ENCODE results near the gene CLPSL2. TPM values are rescaled to one million over a fixed set of nuclear protein-coding genes. Genes with fewer than 3 reads are reported as not detected.
A peak's percentile ranks its signal among the peaks of the same experiment; 100 is the strongest.

Gene CLPSL2
- total RNA-seq, 2 donors from 2014 or later = 1.1 to 2.1 TPM

- DNase-seq = no peak
- Mint-ChIP-seq H3K9me3 (no peaks in the 10 kb centered on the region), H3K36me3 (ENCODE audit: low read depth) (no peaks in the 10 kb centered on the region), H3K4me3 (peak overlapping the region; percentile 63), H3K27me3 (ENCODE audit: insufficient read depth) (peaks cover 63% of the 10 kb centered on the region), H3K27ac (no peak overlapping the region), H3K4me1 (peaks cover 45% of the 10 kb centered on the region)
- H3K4me1 ChIP-seq (ENCODE audit: control insufficient read depth, insufficient read depth, low read length) = peaks cover 16% of the 10 kb centered on the region
- H3K9ac ChIP-seq (ENCODE audit: extremely low read depth, low read length, poor library complexity, severe bottlenecking) = no peak overlapping the region
- peaks cover 24% of the 10 kb centered on the region for H3K27me3 ChIP-seq (ENCODE audit: control insufficient read depth, insufficient read depth, low read length, poor library complexity, severe bottlenecking)
- 73 to 77% methylated on average over 3 to 11 of the region's 12 CpGs for WGBS, 2 experiments (ENCODE audit: insufficient coverage in 1 of 2, insufficient read length in 1 of 2)
- no peak overlapping the region for H3K4me3 ChIP-seq (ENCODE audit: low read length)
- H3K36me3 ChIP-seq (ENCODE audit: control insufficient read depth, insufficient read depth, low read length) = no peaks in the 10 kb centered on the region
- TF ChIP-seq, protein P1, sequence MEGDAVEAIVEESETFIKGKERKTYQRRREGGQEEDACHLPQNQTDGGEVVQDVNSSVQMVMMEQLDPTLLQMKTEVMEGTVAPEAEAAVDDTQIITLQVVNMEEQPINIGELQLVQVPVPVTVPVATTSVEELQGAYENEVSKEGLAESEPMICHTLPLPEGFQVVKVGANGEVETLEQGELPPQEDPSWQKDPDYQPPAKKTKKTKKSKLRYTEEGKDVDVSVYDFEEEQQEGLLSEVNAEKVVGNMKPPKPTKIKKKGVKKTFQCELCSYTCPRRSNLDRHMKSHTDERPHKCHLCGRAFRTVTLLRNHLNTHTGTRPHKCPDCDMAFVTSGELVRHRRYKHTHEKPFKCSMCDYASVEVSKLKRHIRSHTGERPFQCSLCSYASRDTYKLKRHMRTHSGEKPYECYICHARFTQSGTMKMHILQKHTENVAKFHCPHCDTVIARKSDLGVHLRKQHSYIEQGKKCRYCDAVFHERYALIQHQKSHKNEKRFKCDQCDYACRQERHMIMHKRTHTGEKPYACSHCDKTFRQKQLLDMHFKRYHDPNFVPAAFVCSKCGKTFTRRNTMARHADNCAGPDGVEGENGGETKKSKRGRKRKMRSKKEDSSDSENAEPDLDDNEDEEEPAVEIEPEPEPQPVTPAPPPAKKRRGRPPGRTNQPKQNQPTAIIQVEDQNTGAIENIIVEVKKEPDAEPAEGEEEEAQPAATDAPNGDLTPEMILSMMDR (conservative IDR thresholded peaks at IDR 0.05) = peak; percentile 29
- no peaks in the 10 kb centered on the region for H3K9me3 ChIP-seq (ENCODE audit: control insufficient read depth, low read length)
- no peak overlapping the region for H3K27ac ChIP-seq (ENCODE audit: low read depth, low read length)
Observed at GRCh38 chr6:35728683-35729678, 47.4 kb upstream of the CLPSL2 start.

- H3K27ac Mint-ChIP-seq = no peak overlapping the region
Observed at GRCh38 chr6:35729722-35730121, 46.7 kb upstream of the CLPSL2 start.

GRCh38 chr6:35730745-35731413, 45.5 kb upstream of the CLPSL2 start:
- Histone ChIP-seq H3K27ac (ENCODE audit: low read depth, low read length) (peak overlapping the region; percentile 70), H3K4me3 (ENCODE audit: low read length) (peak overlapping the region; percentile 77), H3K4me1 (ENCODE audit: control insufficient read depth, insufficient read depth, low read length) (peaks cover 6% of the 10 kb centered on the region), H3K27me3 (ENCODE audit: control insufficient read depth, insufficient read depth, low read length, poor library complexity, severe bottlenecking) (peaks cover 22% of the 10 kb centered on the region), H3K9ac (ENCODE audit: extremely low read depth, low read length, poor library complexity, severe bottlenecking) (no peak overlapping the region), H3K9me3 (ENCODE audit: control insufficient read depth, low read length) (no peaks in the 10 kb centered on the region), H3K36me3 (ENCODE audit: control insufficient read depth, insufficient read depth, low read length) (no peaks in the 10 kb centered on the region)
- 7 to 10% methylated on average over 8 to 14 of the region's 15 CpGs for WGBS, 2 experiments (ENCODE audit: insufficient coverage in 1 of 2, insufficient read length in 1 of 2)
- Mint-ChIP-seq H3K36me3 (ENCODE audit: low read depth) (no peaks in the 10 kb centered on the region), H3K4me3 (peak overlapping the region; percentile 73), H3K9me3 (no peaks in the 10 kb centered on the region), H3K27ac (no peak overlapping the region), H3K27me3 (ENCODE audit: insufficient read depth) (peaks cover 52% of the 10 kb centered on the region), H3K4me1 (peaks cover 30% of the 10 kb centered on the region)
- TF ChIP-seq, protein P1 (conservative IDR thresholded peaks at IDR 0.05) = no peak
- DNase-seq = no peak

More at GRCh38 chr6:35729722-35730121, 46.7 kb upstream of the CLPSL2 start:
- peaks cover 16% of the 10 kb centered on the region for H3K4me1 ChIP-seq (ENCODE audit: control insufficient read depth, insufficient read depth, low read length)
- no peak overlapping the region for H3K9ac ChIP-seq (ENCODE audit: extremely low read depth, low read length, poor library complexity, severe bottlenecking)
- H3K27me3 ChIP-seq (ENCODE audit: control insufficient read depth, insufficient read depth, low read length, poor library complexity, severe bottlenecking) = peaks cover 24% of the 10 kb centered on the region
- H3K9me3 Mint-ChIP-seq = no peaks in the 10 kb centered on the region
- TF ChIP-seq, protein P1 (conservative IDR thresholded peaks at IDR 0.05) = no peak
- H3K4me3 Mint-ChIP-seq = no peak overlapping the region
- H3K36me3 Mint-ChIP-seq (ENCODE audit: low read depth) = no peaks in the 10 kb centered on the region
- H3K27ac ChIP-seq (ENCODE audit: low read depth, low read length) = no peak overlapping the region
- H3K36me3 ChIP-seq (ENCODE audit: control insufficient read depth, insufficient read depth, low read length) = no peaks in the 10 kb centered on the region
- H3K4me3 ChIP-seq (ENCODE audit: low read length) = no peak overlapping the region
- H3K9me3 ChIP-seq (ENCODE audit: control insufficient read depth, low read length) = no peaks in the 10 kb centered on the region
- WGBS, 2 experiments (ENCODE audit: insufficient coverage in 1 of 2, insufficient read length in 1 of 2) = 42 to 50% methylated on average over 2 of the region's 2 CpGs
- peaks cover 61% of the 10 kb centered on the region for H3K27me3 Mint-ChIP-seq (ENCODE audit: insufficient read depth)
- H3K4me1 Mint-ChIP-seq = peaks cover 40% of the 10 kb centered on the region
- DNase-seq = no peak

Data from endodermal cell (in vitro differentiated cells).